ENCODE measurements around the gene PHAX.

PHAX gene

DNA sequence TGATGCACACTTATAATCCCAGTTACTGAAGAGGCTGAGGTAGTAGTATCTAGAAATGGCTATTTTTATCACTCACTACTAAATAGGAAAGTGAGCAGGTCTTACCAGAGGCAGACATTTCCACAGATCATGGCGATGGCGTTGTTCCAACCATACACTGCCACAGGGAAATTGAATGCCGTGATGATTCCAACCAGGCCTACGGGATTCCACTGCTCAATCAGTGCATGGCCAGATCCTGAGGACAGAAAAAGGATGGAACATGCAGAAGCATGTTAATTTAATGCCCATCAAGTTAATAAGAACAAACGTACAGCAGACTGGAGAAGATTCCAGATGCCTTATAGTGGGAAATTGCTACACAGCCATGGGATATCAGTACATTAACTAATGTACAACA is 23.8 kb upstream of the PHAX start:
- no peak overlapping the region for H3K4me3 ChIP-seq (ENCODE audit: control insufficient read depth, low read depth, low read length)
- DNase-seq (ENCODE audit: low read depth): no peak
- TF ChIP-seq, protein P1, sequence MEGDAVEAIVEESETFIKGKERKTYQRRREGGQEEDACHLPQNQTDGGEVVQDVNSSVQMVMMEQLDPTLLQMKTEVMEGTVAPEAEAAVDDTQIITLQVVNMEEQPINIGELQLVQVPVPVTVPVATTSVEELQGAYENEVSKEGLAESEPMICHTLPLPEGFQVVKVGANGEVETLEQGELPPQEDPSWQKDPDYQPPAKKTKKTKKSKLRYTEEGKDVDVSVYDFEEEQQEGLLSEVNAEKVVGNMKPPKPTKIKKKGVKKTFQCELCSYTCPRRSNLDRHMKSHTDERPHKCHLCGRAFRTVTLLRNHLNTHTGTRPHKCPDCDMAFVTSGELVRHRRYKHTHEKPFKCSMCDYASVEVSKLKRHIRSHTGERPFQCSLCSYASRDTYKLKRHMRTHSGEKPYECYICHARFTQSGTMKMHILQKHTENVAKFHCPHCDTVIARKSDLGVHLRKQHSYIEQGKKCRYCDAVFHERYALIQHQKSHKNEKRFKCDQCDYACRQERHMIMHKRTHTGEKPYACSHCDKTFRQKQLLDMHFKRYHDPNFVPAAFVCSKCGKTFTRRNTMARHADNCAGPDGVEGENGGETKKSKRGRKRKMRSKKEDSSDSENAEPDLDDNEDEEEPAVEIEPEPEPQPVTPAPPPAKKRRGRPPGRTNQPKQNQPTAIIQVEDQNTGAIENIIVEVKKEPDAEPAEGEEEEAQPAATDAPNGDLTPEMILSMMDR (conservative IDR thresholded peaks at IDR 0.05; ENCODE audit: control insufficient read depth, insufficient read depth, low read depth, low read length): no peak

DNA sequence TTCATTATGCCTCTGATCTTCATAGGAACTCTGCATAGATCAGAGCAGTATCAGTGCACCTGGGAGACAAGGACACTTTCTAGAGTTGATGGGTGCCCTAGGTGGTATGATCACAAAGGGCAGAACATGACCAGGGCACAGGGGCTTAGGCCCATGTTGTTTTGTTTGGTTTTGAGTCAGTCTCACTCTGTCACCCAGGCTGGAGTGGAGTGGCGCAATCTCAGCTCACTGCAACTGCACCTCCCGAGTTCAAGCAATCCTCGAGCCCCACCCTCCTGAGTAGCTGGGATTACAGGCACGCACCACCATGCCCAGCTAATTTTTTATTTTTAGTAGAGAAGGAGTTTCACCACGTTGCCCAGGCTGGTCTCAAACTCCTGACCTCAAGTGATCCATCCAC is 23.3 kb upstream of the PHAX start:
- TF ChIP-seq, protein P1 (conservative IDR thresholded peaks at IDR 0.05; ENCODE audit: control insufficient read depth, insufficient read depth, low read depth, low read length): no peak
- DNase-seq (ENCODE audit: low read depth): no peak
- no peak overlapping the region for H3K4me3 ChIP-seq (ENCODE audit: control insufficient read depth, low read depth, low read length)

DNA sequence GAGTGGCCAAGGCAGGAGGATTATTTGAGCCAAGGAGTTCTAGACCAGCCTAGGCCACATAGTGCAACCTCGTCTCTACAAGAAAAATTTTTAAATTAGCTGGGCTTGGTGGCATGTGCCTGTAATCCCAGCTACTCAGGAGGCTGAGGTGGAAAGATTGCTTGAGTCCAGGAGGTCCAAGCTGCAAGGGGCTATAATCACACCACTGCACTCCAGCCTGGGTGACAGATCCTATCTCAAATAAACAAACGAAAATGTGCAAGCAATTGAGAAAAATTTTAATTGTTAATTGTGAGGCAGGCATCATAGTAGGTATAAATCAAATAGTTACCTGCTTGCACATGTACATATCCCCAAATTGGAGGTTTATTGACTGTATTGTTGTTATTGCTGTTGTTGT is 21.0 kb upstream of the PHAX start:
- DNase-seq (ENCODE audit: low read depth): no peak
- TF ChIP-seq, protein P1 (conservative IDR thresholded peaks at IDR 0.05; ENCODE audit: control insufficient read depth, insufficient read depth, low read depth, low read length): no peak
- no peak overlapping the region for H3K4me3 ChIP-seq (ENCODE audit: control insufficient read depth, low read depth, low read length)

DNA sequence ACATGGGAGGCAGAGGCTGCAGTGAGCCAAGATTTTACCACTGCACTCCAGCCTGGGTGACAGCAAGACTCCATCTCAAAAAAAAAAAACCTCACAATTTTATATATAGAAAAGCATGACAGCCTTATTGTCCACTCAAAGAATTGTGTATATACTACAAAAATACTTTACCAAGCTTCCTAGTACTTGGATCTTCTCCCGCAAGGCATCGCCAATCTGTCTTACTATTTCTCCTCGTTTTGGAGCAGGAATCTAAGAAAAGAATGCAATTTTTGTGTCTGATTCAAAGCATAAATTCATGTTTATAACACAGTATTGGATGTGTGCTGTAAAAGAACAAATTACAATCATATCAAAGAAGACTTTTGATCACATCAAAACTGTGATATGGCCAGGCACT is 17.0 kb upstream of the PHAX start:
- TF ChIP-seq, protein P1 (conservative IDR thresholded peaks at IDR 0.05; ENCODE audit: control insufficient read depth, insufficient read depth, low read depth, low read length): no peak
- DNase-seq (ENCODE audit: low read depth): no peak
- no peak overlapping the region for H3K4me3 ChIP-seq (ENCODE audit: control insufficient read depth, low read depth, low read length)

DNA sequence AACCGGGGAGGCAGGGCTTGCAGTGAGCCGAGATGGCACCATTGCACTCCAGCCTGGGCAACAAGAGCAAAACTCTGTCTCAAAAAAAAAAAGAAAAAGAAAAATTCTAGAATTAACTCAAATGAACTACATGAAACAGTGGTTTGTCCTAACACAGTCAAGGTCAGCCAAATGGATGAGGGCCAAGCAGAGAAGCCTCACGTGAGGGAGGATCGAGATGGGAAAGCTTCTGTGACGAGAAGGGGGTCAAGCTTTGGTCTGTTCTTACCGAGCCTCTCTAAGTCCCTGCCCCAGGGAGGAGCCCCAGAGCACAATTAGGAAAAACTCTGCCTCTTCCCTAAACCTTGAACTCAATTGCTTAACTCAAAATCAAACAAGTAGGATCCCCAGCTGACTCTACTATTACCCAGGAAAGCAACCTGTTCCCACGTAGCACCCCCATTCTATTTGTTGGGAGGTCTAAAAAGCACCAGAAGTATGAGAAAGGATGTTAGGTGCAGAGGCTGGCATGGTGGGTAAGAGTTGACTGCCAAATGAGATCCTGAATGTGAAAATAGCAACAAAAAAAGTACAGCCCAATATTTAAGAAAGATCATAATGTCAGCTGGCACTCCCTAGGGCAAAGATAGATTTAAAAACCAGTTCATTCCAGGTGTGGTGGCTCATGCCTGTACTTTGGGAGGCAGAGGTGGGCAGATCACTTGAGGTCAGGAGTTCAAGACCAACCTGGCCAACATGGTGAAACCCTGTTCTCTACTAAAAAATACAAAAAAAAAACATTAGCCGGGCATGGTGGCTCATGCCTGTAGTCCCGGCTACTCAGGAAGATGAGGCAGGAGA is 13.0 kb upstream of the PHAX start:
- no peak for DNase-seq (ENCODE audit: low read depth)
- TF ChIP-seq, protein P1 (conservative IDR thresholded peaks at IDR 0.05; ENCODE audit: control insufficient read depth, insufficient read depth, low read depth, low read length): no peak

DNA sequence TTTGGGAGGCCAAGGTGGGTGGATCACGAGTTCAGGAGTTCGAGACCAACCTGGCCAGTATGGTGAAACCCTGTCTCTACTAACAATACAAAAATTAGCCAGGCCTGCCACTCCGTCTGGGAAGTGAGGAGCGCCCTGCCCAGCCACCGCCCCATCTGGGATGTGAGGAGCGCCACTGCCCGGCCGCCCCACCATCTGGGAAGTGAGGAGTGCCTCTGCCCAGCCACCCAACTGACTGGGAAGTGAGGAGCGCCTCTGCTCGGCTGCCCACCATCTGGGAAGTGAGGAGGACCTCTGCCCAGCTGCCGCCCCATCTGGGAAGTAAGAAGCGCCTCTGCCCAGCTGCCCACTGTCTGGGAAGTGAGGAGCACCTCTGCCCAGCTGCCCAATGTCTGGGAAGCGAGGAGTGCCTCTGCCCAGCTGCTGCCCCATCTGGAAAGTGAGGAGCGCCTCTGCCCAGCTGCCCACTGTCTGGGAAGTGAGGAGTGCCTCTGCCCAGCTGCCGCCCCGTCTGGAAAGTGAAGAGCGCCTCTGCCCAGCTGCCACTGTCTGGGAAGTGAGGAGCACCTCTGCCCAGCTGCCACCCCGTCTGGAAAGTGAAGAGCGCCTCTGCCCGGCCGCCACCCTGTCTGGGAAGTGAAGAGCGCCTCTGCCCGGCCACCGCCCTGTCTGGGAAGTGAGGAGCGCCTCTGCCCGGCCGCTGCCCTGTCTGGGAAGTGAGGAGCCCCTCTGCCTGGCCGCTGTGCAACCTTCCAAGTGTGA is 11.0 kb upstream of the PHAX start:
- TF ChIP-seq, protein P1 (conservative IDR thresholded peaks at IDR 0.05; ENCODE audit: control insufficient read depth, insufficient read depth, low read depth, low read length): no peak
- no peak overlapping the region for H3K4me3 ChIP-seq (ENCODE audit: control insufficient read depth, low read depth, low read length)
- DNase-seq (ENCODE audit: low read depth): no peak

More for the DNA sequence above, 13.0 kb upstream of the PHAX start:
- no peak overlapping the region for H3K4me3 ChIP-seq (ENCODE audit: control insufficient read depth, low read depth, low read length)

All from fibroblast of mammary gland (primary cell).